Measurements from ENCODE around the gene ACSL6. TPM values are rescaled to one million over a fixed set of nuclear protein-coding genes. Genes with fewer than 3 reads are reported as not detected.

The ACSL6 gene
- total RNA-seq, 1 experiment from 2014 or later: 4.8 TPM

DNA sequence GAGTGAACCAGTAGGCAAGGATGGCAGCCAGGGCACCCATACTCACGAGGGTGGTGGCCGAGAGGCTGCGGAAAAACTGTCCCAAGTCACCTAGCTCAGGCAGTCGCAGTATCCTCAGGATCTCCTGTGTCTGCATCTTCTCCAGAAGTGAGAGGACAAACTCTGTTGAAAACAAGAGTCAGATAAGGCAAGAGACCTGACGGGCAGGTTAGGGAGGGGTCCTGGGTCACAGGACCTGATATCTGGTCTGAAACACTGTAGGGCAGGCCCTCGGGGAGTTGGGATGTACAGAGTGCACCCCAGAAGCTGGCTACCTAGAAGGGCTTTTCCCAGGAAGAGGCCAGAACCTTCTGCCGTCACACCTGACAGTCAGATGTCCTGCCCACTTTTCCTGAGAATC lies 17.4 kb downstream of the ACSL6 start:
- H3K27me3 Mint-ChIP-seq (ENCODE audit: low read depth): no peaks in the 10 kb centered on the region; the same call in 1 of the 2 replicates
- DNase-seq (ENCODE audit: low spot score): no peak
- no peak for ATAC-seq
- no peak for TF ChIP-seq SMAD4 (CRISPR knock-in tag; IDR thresholded peaks at IDR 0.05)
- TF ChIP-seq E2F1 (CRISPR knock-in tag; IDR thresholded peaks at IDR 0.05): no peak
- TF ChIP-seq GTF2I (CRISPR knock-in tag; conservative IDR thresholded peaks at IDR 0.05): no peak
- TF ChIP-seq ZNF281 (CRISPR knock-in tag; IDR thresholded peaks at IDR 0.05): no peak
- TF ChIP-seq ESRRA (CRISPR knock-in tag; IDR thresholded peaks at IDR 0.05; ENCODE audit: borderline replicate concordance): no peak
- no peak for TF ChIP-seq HMGA2 (CRISPR knock-in tag; IDR thresholded peaks at IDR 0.05)
- TF ChIP-seq NFATC4 (CRISPR knock-in tag; IDR thresholded peaks at IDR 0.05): no peak
- no peak for TF ChIP-seq CREB1 (CRISPR knock-in tag; IDR thresholded peaks at IDR 0.05)
- no peak for TF ChIP-seq KAT7 (CRISPR knock-in tag; IDR thresholded peaks at IDR 0.05; ENCODE audit: borderline replicate concordance)
- TF ChIP-seq, protein P1, sequence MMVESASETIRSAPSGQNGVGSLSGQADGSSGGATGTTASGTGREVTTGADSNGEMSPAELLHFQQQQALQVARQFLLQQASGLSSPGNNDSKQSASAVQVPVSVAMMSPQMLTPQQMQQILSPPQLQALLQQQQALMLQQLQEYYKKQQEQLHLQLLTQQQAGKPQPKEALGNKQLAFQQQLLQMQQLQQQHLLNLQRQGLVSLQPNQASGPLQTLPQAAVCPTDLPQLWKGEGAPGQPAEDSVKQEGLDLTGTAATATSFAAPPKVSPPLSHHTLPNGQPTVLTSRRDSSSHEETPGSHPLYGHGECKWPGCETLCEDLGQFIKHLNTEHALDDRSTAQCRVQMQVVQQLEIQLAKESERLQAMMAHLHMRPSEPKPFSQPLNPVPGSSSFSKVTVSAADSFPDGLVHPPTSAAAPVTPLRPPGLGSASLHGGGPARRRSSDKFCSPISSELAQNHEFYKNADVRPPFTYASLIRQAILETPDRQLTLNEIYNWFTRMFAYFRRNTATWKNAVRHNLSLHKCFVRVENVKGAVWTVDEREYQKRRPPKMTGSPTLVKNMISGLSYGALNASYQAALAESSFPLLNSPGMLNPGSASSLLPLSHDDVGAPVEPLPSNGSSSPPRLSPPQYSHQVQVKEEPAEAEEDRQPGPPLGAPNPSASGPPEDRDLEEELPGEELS (CRISPR knock-in tag; IDR thresholded peaks at IDR 0.05): no peak
- TF ChIP-seq IRF2 (CRISPR knock-in tag; IDR thresholded peaks at IDR 0.05; ENCODE audit: borderline replicate concordance, low read depth): no peak
- no peak for TF ChIP-seq ZNF396 (CRISPR knock-in tag; IDR thresholded peaks at IDR 0.05; ENCODE audit: borderline replicate concordance)
- no peak for TF ChIP-seq OVOL2 (CRISPR knock-in tag; IDR thresholded peaks at IDR 0.05; ENCODE audit: borderline replicate concordance)
- no peak for TF ChIP-seq ZBTB43 (CRISPR knock-in tag; IDR thresholded peaks at IDR 0.05)
- TF ChIP-seq, protein P2, sequence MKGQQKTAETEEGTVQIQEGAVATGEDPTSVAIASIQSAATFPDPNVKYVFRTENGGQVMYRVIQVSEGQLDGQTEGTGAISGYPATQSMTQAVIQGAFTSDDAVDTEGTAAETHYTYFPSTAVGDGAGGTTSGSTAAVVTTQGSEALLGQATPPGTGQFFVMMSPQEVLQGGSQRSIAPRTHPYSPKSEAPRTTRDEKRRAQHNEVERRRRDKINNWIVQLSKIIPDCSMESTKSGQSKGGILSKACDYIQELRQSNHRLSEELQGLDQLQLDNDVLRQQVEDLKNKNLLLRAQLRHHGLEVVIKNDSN (CRISPR knock-in tag; IDR thresholded peaks at IDR 0.05): no peak
- TF ChIP-seq, protein P3, sequence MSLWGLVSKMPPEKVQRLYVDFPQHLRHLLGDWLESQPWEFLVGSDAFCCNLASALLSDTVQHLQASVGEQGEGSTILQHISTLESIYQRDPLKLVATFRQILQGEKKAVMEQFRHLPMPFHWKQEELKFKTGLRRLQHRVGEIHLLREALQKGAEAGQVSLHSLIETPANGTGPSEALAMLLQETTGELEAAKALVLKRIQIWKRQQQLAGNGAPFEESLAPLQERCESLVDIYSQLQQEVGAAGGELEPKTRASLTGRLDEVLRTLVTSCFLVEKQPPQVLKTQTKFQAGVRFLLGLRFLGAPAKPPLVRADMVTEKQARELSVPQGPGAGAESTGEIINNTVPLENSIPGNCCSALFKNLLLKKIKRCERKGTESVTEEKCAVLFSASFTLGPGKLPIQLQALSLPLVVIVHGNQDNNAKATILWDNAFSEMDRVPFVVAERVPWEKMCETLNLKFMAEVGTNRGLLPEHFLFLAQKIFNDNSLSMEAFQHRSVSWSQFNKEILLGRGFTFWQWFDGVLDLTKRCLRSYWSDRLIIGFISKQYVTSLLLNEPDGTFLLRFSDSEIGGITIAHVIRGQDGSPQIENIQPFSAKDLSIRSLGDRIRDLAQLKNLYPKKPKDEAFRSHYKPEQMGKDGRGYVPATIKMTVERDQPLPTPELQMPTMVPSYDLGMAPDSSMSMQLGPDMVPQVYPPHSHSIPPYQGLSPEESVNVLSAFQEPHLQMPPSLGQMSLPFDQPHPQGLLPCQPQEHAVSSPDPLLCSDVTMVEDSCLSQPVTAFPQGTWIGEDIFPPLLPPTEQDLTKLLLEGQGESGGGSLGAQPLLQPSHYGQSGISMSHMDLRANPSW (CRISPR knock-in tag; conservative IDR thresholded peaks at IDR 0.05; ENCODE audit: low read depth): no peak
- H3K4me3 Mint-ChIP-seq: no peak overlapping the region
- H3K27ac Mint-ChIP-seq: no peak overlapping the region
- POLR2A ChIA-PET: no interaction called here
- no peaks in the 10 kb centered on the region for H3K36me3 Mint-ChIP-seq
- no peaks in the 10 kb centered on the region for H3K9me3 Mint-ChIP-seq
- peaks cover 19% of the 10 kb centered on the region for H3K4me1 Mint-ChIP-seq
- CTCF ChIA-PET: interaction anchor here (0.9 kb wide), 1 partner anchor 69 kb away, joined by 3 read pairs; no protein-coding TSS in a partner anchor
